ENCODE measurements around the gene GLDC.

- TF ChIP-seq CTCF (conservative IDR thresholded peaks at IDR 0.05; ENCODE audit: low read length) = no peak
- no peak for TF ChIP-seq EZH2phosphoT487 (IDR thresholded peaks at IDR 0.05; ENCODE audit: borderline replicate concordance, low read depth, low read length)
Observed at GRCh38 chr9:6552498-6553121, 92.9 kb downstream of the GLDC start.

Data from OCI-LY7 (cell line).